Vagina (tissue), 2 donors: ENCODE results near the gene TMEM25. TPM values are rescaled to one million over a fixed set of nuclear protein-coding genes. Genes with fewer than 3 reads are reported as not detected.
"Not testable (repeated sequence)": the region's sequence is repeated elsewhere in the genome, so short reads cannot be mapped to it uniquely, and the experiment has no call there.

ENCODE experiments used
- DNase-seq, 2 donors: peaks; one replicate each; pipeline ENCODE4 v3.0.0-alpha.2; 2017; ENCODE audit errors: extremely low spot score in 2 of 2
- H3K27ac ChIP-seq: fragments of 200-600 bp; sonication (generic); one replicate; pipeline ENCODE4 v1.5.1; 2019
- H3K27me3 ChIP-seq: fragments of 200-600 bp; sonication (generic); one replicate; pipeline ENCODE4 v1.5.1; 2019
- H3K36me3 ChIP-seq, 2 donors: fragments of 200-600 bp; sonication (generic); one replicate each; pipeline ENCODE4 v1.5.1; 2017 to 2019
- H3K4me1 ChIP-seq: fragments of 200-600 bp; sonication (generic); one replicate; pipeline ENCODE4 v1.5.1; 2019
- H3K4me3 ChIP-seq, 2 donors: fragments of 200-600 bp; sonication (generic); 1 replicate in 1 of 2; 2 replicates in 1 of 2; pipeline ENCODE4 v1.5.1; 2016 to 2019
- H3K9me3 ChIP-seq: fragments of 200-600 bp; sonication (generic); one replicate; pipeline ENCODE4 v1.5.1; 2019
- POLR2A ChIP-seq, 2 donors: fragments of 450-650 bp; IDR thresholded peaks; one replicate each; pipeline ENCODE4 v1.6.1; 2017; ENCODE audit warnings: antibody characterized with exemption in 2 of 2, mild to moderate bottlenecking in 2 of 2, moderate library complexity in 2 of 2
- POLR2AphosphoS5 ChIP-seq, 2 donors: sonication (generic); formaldehyde crosslinking; IDR thresholded peaks; one replicate each; pipeline ENCODE4 v1.9.0; 2017; ENCODE audit warnings: antibody characterized with exemption in 2 of 2, mild to moderate bottlenecking in 2 of 2, low read depth in 1 of 2; ENCODE audit not compliant: insufficient read depth in 1 of 2
- intact Hi-C: fragments of 100-400 bp; cut with DNase I; formaldehyde crosslinking; loops from one replicate; pipeline ENCODE4 v1.15.1; 2023
- total RNA-seq: library from RNA; depleted of rRNA; stranded (reverse); fragments of >200 nt; gene quantifications from one replicate; pipeline ENCODE4 v1.2.3, GENCODE V29; 2016
- TF ChIP-seq, protein P1 (sequence below), 3 experiments: fragments of 450-650 bp in 2 of 3; fragments of 200-600 bp in 1 of 3; sonication (generic) in 1 of 3; IDR thresholded peaks; one replicate each; pipeline ENCODE4 v1.5.1; 2017 to 2019; ENCODE audit warnings: antibody characterized with exemption in 3 of 3, mild to moderate bottlenecking in 2 of 3, moderate library complexity in 2 of 3

The TMEM25 gene
- total RNA-seq, 1 donor from 2014 or later, result 21.4 TPM

DNA sequence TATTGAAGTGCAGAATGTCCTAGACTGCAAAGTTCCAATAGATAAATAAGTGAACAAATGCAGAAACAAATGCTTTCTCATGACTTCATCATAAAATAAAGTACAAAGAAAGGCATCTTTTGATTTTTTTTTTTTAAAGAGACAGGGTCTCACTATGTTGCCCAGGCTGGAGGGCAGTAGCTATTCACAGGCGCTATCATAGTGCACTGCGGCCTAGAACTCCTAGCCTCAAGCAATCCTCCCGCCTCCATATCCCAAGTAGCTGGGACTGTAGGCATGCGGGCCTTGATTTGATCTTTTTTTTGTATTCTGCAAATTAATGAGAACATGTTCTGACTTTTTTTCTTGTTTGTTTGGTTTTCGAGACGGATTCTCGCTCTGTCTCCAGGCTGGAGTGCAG is 43.6 kb downstream of the TMEM25 start:
- no peak overlapping the region for H3K27ac ChIP-seq

DNA sequence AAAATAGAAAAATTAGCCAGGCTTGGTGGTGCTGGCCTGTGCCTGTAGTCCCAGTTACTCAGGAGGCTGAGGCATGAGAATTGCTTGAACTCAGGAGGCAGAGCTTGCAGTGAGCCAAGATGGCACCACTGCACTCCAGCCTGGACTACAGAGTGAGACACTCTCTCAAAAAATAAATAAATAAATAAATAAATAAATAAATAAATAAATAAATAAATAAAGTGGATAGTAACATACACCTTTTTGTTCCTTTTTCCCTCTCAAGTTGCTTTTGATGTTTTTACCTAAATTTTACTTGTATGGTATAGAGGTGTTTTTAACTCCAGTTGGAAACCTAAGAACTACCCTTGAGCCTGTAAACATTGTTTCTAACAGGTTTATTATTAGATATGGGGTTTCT is 47.0 kb downstream of the TMEM25 start:
- H3K36me3 ChIP-seq, result peaks cover 0 to 16% of the 10 kb centered on the region in 2 donors
- H3K9me3 ChIP-seq, H3K27me3 ChIP-seq, H3K4me3 ChIP-seq, H3K27ac ChIP-seq, DNase-seq, intact Hi-C loops: not testable (repeated sequence)
- peaks cover 72% of the 10 kb centered on the region for H3K4me1 ChIP-seq

More for the DNA sequence above, 43.6 kb downstream of the TMEM25 start:
- intact Hi-C loops, result no loop called here
- no peak for TF ChIP-seq POLR2AphosphoS5 (IDR thresholded peaks at IDR 0.05; ENCODE audit: insufficient read depth in 1 of 2, low read depth in 1 of 2)
- no peak for TF ChIP-seq POLR2A (IDR thresholded peaks at IDR 0.05)
- TF ChIP-seq, protein P1, sequence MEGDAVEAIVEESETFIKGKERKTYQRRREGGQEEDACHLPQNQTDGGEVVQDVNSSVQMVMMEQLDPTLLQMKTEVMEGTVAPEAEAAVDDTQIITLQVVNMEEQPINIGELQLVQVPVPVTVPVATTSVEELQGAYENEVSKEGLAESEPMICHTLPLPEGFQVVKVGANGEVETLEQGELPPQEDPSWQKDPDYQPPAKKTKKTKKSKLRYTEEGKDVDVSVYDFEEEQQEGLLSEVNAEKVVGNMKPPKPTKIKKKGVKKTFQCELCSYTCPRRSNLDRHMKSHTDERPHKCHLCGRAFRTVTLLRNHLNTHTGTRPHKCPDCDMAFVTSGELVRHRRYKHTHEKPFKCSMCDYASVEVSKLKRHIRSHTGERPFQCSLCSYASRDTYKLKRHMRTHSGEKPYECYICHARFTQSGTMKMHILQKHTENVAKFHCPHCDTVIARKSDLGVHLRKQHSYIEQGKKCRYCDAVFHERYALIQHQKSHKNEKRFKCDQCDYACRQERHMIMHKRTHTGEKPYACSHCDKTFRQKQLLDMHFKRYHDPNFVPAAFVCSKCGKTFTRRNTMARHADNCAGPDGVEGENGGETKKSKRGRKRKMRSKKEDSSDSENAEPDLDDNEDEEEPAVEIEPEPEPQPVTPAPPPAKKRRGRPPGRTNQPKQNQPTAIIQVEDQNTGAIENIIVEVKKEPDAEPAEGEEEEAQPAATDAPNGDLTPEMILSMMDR (IDR thresholded peaks at IDR 0.05), result no peak
- no peak for DNase-seq
- Histone ChIP-seq H3K9me3 (no peaks in the 10 kb centered on the region), H3K4me1 (peaks cover 61% of the 10 kb centered on the region), H3K36me3 (no peaks in the 10 kb centered on the region), H3K27me3 (no peaks in the 10 kb centered on the region), H3K4me3 (peak overlapping the region in 1 of 2 donors; percentile 15)

DNA sequence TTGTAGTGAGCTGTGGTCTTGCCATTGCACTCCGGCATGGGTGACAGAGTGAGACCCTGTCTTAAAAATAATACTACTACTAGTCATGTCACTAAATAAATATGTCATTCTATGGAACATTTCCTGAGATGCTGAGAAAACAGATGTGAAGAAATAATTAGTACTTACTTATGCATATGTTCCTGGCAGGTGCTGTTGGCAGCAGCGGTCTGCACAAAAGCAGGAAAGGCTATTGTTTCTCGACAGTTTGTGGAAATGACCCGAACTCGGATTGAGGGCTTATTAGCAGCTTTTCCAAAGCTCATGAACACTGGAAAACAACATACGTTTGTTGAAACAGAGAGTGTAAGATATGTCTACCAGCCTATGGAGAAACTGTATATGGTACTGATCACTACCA is 50.1 kb downstream of the TMEM25 start:
- Histone ChIP-seq H3K27ac (no peak overlapping the region), H3K36me3 (peaks cover 0 to 44% of the 10 kb centered on the region in 2 donors), H3K4me1 (peaks cover 41% of the 10 kb centered on the region), H3K27me3 (no peaks in the 10 kb centered on the region), H3K4me3 (no peak overlapping the region), H3K9me3 (no peaks in the 10 kb centered on the region)
- TF ChIP-seq POLR2AphosphoS5 (IDR thresholded peaks at IDR 0.05; ENCODE audit: insufficient read depth in 1 of 2, low read depth in 1 of 2) (peak in 1 of 2 donors; percentile 34), POLR2A (IDR thresholded peaks at IDR 0.05) (no peak)
- intact Hi-C loops, result no loop called here
- no peak for DNase-seq

Other genes with a start within 250 kb of the TMEM25 start
- gene CD3E, start 226.5 kb upstream of the TMEM25 start, total RNA-seq, result 6.9 TPM
- 13.8 TPM for gene CD3D, start 188.5 kb upstream of the TMEM25 start, total RNA-seq
- gene CD3G, start 186.8 kb upstream of the TMEM25 start, total RNA-seq, result 2.2 TPM
- 31.9 TPM for gene UBE4A, start 171.6 kb upstream of the TMEM25 start, total RNA-seq
- gene ATP5MG, start 129.6 kb upstream of the TMEM25 start, total RNA-seq, result 169 TPM
- gene KMT2A, start 94.7 kb upstream of the TMEM25 start, total RNA-seq, result 72.7 TPM
- gene TTC36, start 3.7 kb upstream of the TMEM25 start, total RNA-seq, result not detected
- gene IFT46, start 34.7 kb downstream of the TMEM25 start, total RNA-seq, result 30.0 TPM
- 78.6 TPM for gene ARCN1, start 41.2 kb downstream of the TMEM25 start, total RNA-seq
- 119 TPM for gene PHLDB1, start 76.4 kb downstream of the TMEM25 start, total RNA-seq
- 0.25 TPM for gene TREH, start 148.5 kb downstream of the TMEM25 start, total RNA-seq